OCI-LY3 (cell line): Measurements from ENCODE around the gene ACLY.
"Not testable (repeated sequence)": the region's sequence is repeated elsewhere in the genome, so short reads cannot be mapped to it uniquely, and the experiment has no call there.

ENCODE experiments used
- H2AFZ ChIP-seq: fragments of 200-600, 300-600 bp; shearing (Covaris generic); 2 replicates; pipeline ENCODE4 v1.6.0; 2014; ENCODE audit warnings: antibody characterized with exemption, low read depth, low read length
- H3K27ac ChIP-seq: fragments of 200-600, 300-600 bp; sonication (generic); 2 replicates; pipeline ENCODE4 v1.5.1; 2014; ENCODE audit warnings: mild to moderate bottlenecking, low read length, moderate library complexity, mixed read lengths
- H3K27me3 ChIP-seq: fragments of 200-600, 300-600 bp; sonication (generic); 2 replicates; pipeline ENCODE4 v1.6.1; 2014; ENCODE audit warnings: low read depth, low read length, mixed read lengths
- H3K36me3 ChIP-seq: fragments of 200-600, 300-600 bp; sonication (generic); replicated peaks from 2 replicates; pipeline ENCODE3; 2014; ENCODE audit warnings: low read depth, low read length, mixed read lengths
- H3K4me1 ChIP-seq: fragments of 300-600, 200-600 bp; sonication (generic); 2 replicates; pipeline ENCODE4 v1.6.1; 2014; ENCODE audit warnings: low read length, mixed read lengths
- H3K4me2 ChIP-seq: fragments of 200-600, 300-600 bp; sonication (generic); 2 replicates; pipeline ENCODE4 v1.6.1; 2014; ENCODE audit warnings: low read length, mixed read lengths
- H3K4me3 ChIP-seq: fragments of 300-600, 200-600 bp; sonication (generic); 2 replicates; pipeline ENCODE4 v1.5.1; 2014; ENCODE audit warnings: antibody characterized with exemption, mild to moderate bottlenecking, low read length, moderate library complexity
- H3K79me2 ChIP-seq: fragments of 300-600, 200-600 bp; shearing (Covaris generic); 2 replicates; pipeline ENCODE4 v1.6.1; 2014; ENCODE audit warnings: mild to moderate bottlenecking, low read length, mixed read lengths
- H3K9ac ChIP-seq: fragments of 300-600, 200-600 bp; shearing (Covaris generic); 2 replicates; pipeline ENCODE4 v1.6.0; 2014; ENCODE audit warnings: mild to moderate bottlenecking, low read length, moderate library complexity
- H3K9me3 ChIP-seq: fragments of 200-600, 300-600 bp; shearing (Covaris generic); 2 replicates; pipeline ENCODE4 v1.6.1; 2014; ENCODE audit warnings: low read length, mixed read lengths; ENCODE audit not compliant: insufficient read depth
- H4K20me1 ChIP-seq: fragments of 200-600, 300-600 bp; sonication (generic); 2 replicates; pipeline ENCODE4 v1.6.1; 2016; ENCODE audit warnings: low read length, mixed read lengths; ENCODE audit not compliant: insufficient read depth
- CTCF ChIP-seq: fragments of 200-600, 300-600 bp; sonication (generic); IDR thresholded peaks from 2 replicates; pipeline ENCODE4 v1.5.1; 2014; ENCODE audit warnings: antibody characterized with exemption, low read length, low read depth
- EZH2phosphoT487 ChIP-seq: fragments of 200-600 bp; shearing (Covaris generic); IDR thresholded peaks from 2 replicates; pipeline ENCODE4 v1.6.1; 2018; ENCODE audit warnings: antibody characterized with exemption, mixed run types, low read depth

Gene ACLY

GRCh38 chr17:41835214-41835799, 83.4 kb downstream of the ACLY start:
- Histone ChIP-seq H4K20me1 (no peaks in the 10 kb centered on the region), H3K36me3 (peaks cover 9% of the 10 kb centered on the region), H3K4me2 (peak overlapping the region; percentile 79), H3K4me1 (peaks cover 11% of the 10 kb centered on the region), H3K9me3 (no peaks in the 10 kb centered on the region), H2AFZ (peak overlapping the region; percentile 75; the same call in 1 of the 2 replicates), H3K9ac (peak overlapping the region; percentile 81), H3K27ac (peak overlapping the region; percentile 26; the same call in 1 of the 2 replicates), H3K27me3 (peaks cover 5% of the 10 kb centered on the region; the same call in 1 of the 2 replicates), H3K4me3 (peak overlapping the region; percentile 84), H3K79me2 (peaks cover 14% of the 10 kb centered on the region)
- TF ChIP-seq CTCF (no peak), EZH2phosphoT487 (no peak)

DNA sequence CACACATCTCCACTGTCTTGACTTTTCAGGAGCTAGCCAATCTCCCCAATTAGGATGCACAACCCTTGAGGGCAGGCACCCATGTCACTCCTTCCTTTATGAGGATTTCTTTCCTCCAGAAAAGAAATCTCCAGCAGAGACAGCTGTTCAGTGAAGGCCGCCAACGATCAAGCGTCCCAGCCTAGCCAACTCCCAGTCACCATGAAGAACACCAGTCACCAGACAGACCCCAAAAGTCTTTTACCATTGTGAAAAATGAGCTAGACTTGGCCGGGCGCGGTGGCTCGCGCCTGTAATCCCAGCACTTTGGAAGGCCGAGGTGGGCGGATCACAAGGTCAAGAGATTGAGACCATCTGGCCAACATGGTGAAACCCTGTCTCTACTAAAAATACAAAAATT, 88.8 kb downstream of the ACLY start:
- not testable (repeated sequence) for H3K27me3 ChIP-seq, H2AFZ ChIP-seq, H3K27ac ChIP-seq, H4K20me1 ChIP-seq, H3K9ac ChIP-seq, H3K4me2 ChIP-seq, H3K4me3 ChIP-seq, H3K4me1 ChIP-seq, H3K79me2 ChIP-seq, H3K9me3 ChIP-seq
- peaks cover 26% of the 10 kb centered on the region for H3K36me3 ChIP-seq

GRCh38 chr17:41825175-41825845, 93.4 kb downstream of the ACLY start:
- H3K4me1 ChIP-seq, result no peaks in the 10 kb centered on the region
- H3K79me2 ChIP-seq, result no peaks in the 10 kb centered on the region
- no peak overlapping the region for H3K4me2 ChIP-seq
- H3K9ac ChIP-seq, result no peak overlapping the region
- no peak overlapping the region for H3K27ac ChIP-seq
- no peak for TF ChIP-seq EZH2phosphoT487
- no peaks in the 10 kb centered on the region for H3K9me3 ChIP-seq
- no peaks in the 10 kb centered on the region for H3K27me3 ChIP-seq
- no peaks in the 10 kb centered on the region for H4K20me1 ChIP-seq
- no peak overlapping the region for H2AFZ ChIP-seq
- no peak overlapping the region for H3K4me3 ChIP-seq
- H3K36me3 ChIP-seq, result peaks cover 19% of the 10 kb centered on the region

GRCh38 chr17:41824086-41824485, 94.7 kb downstream of the ACLY start:
- TF ChIP-seq CTCF, result no peak
- TF ChIP-seq EZH2phosphoT487, result no peak
- Histone ChIP-seq H3K36me3 (peaks cover 11% of the 10 kb centered on the region), H3K9ac (no peak overlapping the region), H3K27me3 (no peaks in the 10 kb centered on the region), H3K79me2 (peaks cover 3% of the 10 kb centered on the region; the same call in 1 of the 2 replicates), H3K27ac (no peak overlapping the region), H2AFZ (no peak overlapping the region), H3K4me1 (peaks cover 10% of the 10 kb centered on the region), H4K20me1 (no peaks in the 10 kb centered on the region), H3K4me2 (no peak overlapping the region), H3K4me3 (no peak overlapping the region), H3K9me3 (no peaks in the 10 kb centered on the region)

- Histone ChIP-seq H3K4me3 (no peak overlapping the region), H3K4me1 (peaks cover 13% of the 10 kb centered on the region), H3K27ac (no peak overlapping the region), H4K20me1 (no peaks in the 10 kb centered on the region), H3K9ac (no peak overlapping the region), H3K27me3 (no peaks in the 10 kb centered on the region), H2AFZ (no peak overlapping the region), H3K79me2 (peaks cover 3% of the 10 kb centered on the region; the same call in 1 of the 2 replicates), H3K36me3 (peaks cover 10% of the 10 kb centered on the region), H3K4me2 (no peak overlapping the region), H3K9me3 (no peaks in the 10 kb centered on the region)
- no peak for TF ChIP-seq CTCF
- TF ChIP-seq EZH2phosphoT487, result no peak
Measured at GRCh38 chr17:41823580-41823979, 95.2 kb downstream of the ACLY start.
